HUDEP-2 (cell line): ENCODE measurements around the gene SIM1.

ENCODE experiments used
- DNase-seq, 76 experiments: peaks; one replicate each; lab custom pipeline; 2025; ENCODE audit not compliant: unreplicated experiment in 76 of 76; lab: John Stamatoyannopoulos, UW

Gene SIM1

DNA sequence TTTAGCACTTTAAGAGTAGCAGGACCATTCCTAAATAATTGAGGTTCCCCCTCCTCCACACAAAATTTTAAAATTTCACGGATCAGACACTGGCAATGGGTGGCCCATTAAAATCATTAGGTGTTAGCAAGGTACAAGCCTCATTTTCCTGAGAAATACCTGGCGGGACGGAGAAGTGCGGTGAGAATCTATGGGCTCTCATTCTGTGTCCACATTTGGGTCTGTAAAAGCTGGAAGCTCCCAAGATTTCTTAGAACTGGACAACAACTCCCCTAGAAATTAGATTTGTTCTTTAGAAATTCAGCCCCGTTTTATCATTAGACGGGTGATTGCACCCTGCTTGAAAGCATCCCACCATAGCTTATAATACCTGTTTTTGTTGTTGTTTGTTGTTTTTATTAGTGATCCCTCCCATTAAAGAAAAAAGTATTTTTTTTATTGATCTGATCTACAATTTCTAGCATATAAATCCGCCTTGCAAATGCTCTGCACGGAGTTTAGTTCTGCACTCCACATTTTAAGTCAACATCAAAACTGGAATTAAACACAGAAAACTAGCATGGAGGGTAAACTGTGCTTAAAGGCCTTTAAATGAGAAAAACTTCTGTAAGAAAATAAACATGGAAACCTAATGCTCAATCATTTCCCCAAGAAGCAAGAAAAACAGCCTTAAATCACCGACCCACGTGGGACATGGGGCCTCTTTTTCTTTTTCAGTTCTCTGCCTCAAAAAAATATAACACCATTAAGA is 5.7 kb downstream of the SIM1 start:
- DNase-seq = no peak

DNA sequence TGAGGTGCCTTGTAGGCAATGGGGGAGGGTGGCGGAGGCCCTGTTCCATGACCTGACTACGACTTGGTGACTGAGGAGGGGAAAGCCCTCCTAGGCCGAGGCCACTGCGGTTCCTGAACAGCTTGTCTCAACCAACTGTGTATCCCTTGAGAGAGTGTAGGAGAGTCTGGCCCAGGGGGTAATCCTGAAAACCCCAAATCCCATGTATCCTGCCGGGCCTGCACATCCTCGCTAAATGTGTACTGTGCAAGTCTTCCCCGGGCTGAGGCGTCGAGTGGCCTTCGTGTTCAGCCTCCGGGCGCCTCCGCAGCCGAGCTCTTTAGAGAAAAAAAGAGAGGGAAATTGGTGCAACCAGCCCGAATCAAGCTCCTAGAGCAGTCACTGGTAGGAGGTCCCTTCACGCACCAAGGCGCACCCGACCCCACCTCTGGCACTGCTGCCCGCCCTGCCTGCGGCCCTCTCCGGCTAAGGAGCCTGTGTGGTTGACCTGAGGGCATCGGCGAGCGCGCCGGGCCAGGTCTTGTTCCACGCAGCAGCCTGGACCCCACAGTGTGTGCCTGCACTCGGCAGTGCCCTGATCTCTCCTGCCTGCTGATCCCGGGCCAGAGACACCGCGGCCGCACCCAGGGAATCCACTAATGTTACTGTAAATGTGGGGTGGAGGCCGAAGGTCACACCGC is 7.3 kb downstream of the SIM1 start:
- no peak for DNase-seq

DNA sequence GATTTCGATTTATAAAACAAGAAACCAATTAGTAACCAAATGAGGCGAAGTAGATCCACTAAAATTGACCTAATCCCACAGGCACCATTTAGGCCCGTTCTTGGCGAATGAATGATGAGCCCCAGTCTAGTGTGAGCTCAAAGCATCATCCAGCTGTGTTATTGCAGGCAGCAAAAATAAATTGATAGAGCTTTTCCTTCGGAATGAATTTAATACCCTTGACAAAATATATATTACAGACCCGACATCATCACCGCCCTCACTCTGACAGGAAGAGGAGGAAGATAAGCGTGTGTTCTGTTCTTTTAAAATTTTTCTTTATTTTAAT is 7.8 kb downstream of the SIM1 start:
- DNase-seq = no peak

DNA sequence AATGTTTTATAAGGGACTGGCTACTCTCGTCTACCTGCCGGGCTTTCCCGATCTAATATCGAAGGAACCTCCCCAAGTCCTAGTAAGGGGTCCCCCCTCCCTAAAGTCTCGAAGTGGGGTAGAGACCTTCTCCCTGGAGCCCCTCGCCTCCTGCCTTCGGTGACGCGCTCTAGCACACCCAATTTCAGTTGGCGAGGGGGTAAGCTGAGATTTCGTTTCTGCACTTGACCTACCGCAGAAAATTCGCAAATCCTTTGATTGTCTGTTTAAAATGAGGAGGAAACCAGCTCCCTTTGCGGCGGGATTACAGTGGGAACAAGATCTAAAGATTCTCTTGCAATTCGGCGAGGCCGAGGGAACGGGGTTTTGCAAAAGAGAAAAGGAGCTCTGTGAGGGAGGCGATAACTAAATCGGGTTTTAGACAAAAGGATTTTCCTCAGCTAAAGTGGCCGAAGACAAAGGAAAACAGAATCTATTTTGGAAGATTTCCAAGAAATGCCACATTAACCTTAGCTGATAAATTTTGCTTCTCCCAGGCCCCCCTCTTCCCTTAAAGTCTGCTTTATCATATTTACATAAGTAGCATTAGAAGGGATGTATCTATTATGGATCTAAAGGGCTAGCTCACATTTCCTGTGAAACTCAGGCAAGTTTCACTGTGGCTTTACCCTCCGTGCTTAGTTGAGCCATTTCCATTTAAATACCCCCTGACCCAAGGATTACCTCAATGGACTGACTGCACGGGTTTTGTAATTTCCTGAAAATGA is 8.4 kb downstream of the SIM1 start:
- DNase-seq = no peak

DNA sequence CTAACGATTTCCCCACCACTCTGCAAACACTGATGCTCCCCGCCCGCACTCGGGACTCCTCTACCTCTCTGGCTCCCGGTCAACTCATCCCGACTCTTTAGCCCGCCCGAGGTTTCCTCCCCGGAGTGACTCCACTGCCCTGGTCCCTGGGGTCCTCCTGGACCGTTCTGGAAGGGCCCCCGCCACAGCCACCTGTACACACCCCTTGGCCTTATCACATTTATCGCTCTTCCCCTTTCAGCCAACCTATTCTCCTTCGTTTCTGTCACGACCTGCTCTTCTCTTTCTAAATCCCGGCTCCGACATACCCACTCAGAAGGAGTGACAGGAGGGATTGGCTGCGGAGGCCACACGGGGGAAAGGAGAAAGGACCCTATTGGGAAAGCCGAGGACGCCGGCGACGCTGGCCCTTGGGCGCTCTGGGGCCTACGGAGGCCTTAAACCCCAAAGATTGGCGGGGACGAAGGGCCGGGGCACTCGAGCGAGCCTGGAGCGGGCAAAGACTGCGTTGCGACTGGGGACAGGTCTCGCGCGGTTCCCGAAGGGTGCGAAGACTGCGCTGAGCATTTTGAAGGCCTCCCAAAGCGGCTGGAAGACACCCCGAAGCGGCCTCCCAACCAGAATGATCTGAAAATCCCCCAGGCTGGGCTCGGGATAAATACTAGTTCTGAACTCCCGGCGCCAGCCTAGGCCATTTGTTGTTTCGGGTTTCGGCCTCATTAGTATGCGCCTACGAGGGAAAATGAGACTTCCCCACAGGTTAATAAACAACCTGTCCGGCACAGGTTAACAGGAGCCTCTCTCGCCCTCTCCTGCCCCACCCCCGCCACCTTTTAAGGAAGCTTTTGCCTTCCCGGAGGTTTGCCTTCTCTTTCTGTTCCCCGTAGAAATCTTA is 9.2 kb downstream of the SIM1 start:
- no peak for DNase-seq

DNA sequence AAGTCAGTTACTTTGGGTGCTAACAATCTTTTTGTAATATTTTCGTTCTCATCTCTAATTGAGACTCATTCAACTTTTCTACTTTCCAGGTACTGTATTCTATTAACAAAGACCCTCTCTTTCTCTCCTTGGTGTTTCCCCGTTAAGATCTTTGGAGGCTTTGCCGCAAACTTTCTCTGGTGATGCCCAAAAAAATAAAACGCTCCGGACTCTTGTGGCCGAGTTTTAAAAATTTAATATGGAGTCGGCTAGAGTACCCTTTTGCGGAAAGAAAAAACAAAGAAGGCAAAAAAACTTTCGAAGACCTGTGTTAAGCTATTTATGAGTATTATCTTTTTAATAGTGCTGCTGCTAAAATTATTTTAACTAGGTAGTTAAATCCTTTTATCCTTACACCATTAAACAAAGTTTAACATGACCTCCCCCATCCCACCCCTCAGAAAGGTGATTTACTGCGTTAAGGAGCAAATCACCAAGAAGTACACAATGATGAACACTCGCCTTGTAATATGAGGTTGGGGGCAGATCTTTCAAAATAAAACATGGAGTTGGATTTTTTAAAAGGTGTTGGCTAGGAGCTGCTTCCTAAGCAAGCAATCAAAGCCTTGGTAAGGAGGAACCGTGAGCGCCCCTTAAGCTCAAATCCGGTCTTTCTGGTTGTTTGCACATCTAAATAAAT is 10.0 kb downstream of the SIM1 start:
- DNase-seq = no peak

DNA sequence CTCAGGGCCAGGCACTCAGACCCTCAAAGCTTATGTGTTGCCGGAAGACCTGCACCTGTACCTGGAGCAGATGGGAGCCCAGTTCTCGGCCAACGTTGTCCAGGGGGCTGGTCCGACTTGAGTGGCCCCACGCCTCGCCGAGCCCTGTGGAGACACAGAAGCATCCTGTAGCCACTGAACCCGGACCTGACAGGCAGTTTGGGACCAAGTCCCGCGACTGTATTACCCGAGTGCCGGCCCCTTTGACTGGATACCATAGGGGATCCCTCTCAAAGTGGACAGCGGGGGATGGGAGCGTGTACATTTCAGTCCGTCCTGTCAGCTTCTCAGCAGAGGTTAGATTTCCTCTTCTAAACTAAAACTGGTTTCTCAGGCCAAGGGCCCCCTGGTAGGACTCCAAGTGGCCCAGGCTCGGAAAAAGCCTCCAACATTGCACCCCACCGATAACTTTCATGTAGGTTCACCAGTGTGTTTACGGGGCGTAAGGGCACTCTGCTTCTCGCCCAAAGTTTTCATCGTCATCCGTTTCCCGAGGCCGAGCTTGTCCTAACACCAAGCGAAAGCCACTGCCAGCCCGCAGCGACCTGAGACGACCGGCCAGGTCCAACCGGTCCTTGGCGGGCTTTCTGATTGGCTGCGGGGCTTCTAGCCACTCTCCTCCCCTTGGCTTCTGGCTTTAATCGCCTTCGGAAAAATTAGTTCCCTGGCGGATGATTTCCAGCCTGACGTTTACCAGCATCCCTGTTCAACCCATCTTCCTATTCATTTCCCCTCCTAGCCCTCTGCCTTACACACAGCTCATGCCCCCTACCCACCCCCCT is 10.8 kb downstream of the SIM1 start:
- no peak for DNase-seq

DNA sequence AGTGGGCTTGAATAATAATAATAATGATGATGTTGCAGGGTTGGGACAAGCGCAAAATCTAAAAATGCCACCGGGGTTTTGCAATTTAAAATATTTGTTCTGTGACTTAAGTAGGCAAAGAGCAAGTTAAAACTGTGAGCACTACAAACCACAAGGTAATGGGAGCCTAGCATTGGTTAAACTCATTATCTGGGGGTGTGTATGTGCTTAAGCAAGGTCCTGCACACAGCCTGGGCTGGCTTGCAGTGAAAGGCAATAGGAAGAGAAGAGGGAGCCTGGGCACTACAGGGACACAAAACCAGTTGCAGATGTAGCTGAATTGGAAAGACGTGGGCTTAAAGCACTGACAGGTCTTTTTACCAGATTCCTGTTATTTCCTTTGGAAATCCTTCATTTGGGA is 11.7 kb downstream of the SIM1 start:
- DNase-seq = no peak

DNA sequence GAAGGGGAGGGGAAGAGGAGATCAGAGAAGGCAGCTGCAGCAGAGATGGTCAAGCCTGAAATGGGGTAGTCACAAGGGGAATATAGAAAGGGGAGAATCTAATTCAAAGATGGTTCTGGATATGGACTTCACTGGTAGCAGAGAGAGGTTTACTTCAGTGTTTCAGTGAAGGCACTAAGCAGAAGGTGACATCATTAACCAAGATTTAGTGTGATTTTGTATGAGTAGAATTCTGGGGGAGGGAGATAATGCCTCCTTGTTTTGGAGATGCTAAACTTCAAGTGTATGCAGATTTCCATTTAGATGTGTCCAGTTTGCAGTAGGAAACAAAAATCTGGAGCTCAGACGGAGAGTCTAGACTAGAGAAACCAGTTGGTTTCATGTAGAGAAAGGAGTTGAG is 13.1 kb downstream of the SIM1 start:
- no peak for DNase-seq

DNA sequence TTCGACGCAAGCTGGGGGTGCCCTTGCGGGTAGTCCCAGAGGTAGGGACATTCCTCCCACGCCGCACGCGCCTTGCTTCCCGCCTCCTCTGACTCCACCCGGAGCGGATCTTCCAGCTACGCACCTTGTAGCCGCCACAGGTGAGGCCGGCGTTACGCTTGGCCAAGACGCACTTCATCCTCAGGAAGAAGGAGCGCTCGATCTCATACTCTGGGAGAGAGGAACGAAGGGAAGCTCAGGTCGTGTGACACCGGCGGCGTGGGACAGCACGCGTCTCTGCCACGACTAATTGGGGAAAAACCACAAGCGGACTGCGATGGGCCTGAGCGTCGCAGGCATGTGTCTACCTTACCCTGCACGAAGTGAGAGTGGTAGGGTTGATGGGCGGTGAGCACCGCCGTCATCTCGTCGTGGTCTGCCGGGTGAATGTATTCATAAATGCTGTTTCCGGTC is 15.5 kb downstream of the SIM1 start:
- no peak for DNase-seq

DNA sequence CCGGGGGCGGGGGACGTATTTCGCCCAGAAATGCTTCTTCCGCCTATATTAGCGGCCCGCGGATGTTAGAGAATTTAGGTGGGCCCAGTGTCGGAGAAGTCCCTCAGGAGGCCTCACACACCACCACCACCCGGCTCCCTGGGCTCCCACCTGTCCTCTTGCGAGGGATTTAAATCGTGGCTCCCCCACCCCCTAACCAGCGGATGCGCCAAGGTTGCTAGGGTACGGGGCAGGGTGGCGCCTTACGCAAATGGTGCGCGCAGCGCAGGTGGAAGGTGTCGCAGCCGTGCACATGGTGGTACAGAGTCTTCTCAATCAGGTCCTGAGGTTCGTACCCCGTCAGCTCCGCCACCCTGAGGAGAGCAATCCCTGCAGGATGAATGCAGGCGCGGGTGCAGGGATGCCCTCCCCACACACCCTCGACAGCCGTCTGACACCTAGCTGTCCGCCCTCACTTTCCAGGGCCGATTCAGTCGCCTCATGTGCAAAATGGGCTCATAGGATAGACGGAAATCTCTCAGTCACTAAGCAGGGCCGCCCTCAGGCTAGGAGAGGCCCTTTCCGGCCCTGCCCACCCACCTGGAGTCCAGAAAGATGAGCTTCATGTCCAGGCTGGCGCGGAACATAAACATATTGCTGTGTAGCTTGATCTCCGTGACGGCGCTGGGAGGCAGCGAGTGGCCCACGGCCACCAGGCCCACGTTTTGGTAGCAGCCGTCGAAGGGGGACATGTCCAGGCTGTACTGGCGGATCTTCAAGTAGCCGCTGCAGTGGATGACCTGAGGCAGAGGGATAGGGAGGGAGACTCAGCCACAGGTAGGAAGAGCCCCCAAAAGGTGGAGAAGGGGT is 16.6 kb downstream of the SIM1 start:
- no peak for DNase-seq

DNA sequence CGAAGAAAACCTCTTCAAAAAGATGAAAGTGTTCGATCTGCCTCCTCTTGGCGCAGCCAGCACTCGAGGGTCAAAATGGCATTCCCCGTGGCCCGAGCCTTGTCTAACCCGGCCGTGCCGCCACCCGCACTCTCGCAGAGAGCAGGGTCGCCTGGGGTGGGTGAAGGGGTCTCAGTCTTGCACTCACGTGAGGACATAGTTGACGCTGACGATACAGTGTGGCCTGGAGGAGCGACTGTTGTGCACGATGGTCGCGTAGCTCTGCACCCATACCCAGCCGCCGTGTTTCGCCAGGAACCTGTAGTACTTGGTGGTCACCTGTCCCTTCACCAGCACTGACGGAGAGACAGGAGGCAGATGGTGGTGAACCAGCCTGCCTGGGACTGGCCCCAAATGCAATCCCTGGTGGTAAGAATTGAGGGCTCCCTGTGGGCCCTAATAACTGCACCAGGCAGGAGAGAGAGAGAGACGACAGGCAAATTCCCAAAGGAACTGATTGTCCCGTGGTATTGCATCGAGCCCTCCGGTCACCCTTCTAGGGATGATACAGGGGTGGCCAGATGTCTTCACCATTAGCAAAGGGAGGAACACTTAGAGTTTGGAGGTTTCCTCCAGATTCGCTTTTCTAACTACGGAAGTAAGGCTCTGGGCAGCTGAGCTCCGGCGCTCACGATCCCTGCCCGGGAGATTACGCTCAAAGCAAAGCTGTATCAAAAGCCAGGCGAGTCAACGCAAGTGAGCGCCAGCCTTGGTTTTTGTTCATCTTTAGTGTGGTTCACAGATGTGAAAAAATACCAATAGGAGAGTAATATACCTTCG is 17.4 kb downstream of the SIM1 start:
- DNase-seq = no peak

DNA sequence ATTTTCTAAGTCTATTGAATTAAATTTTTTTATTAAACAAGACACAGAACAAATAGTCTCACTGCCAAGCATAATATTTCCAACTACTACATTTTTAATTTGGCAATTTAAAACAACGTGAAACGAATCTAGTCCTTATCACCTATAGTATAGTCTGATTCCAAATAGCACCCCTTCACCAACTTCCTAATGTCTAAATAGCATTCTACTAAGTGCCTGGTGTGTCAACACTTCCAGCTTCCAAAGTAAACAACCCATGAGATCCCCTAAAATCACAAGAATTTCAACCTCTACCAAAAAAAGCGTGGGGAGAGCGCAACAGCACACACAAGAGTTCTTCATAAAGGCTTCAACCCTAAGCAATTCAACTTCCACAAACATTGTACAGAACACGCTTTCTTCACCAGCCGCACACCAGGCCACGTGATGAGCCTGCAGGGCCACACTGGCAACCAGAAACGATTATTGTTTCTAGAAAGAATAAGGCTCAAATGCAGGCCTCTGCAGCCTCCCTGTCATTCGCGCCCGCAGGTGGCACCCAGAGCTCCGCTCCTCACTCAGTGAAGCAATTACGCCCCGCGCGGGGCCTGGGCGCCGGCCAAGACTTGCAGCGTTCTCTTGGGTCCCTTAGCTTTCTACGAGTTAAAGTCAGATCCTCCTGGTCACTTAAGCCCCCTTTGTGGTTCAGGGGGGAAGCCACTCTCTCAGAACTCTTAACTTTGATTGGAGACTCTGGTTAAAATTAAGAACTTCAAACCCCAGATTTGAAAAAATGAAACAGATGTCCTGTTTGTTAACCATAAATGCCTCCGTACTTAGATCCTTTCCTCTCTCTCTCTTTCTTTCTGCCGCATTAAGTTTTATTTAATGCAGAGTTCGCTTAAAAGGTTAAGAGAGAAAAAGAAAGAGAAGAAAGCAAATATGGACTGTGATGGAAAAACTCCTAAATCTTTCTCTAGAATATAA is 18.3 kb downstream of the SIM1 start:
- no peak for DNase-seq

DNA sequence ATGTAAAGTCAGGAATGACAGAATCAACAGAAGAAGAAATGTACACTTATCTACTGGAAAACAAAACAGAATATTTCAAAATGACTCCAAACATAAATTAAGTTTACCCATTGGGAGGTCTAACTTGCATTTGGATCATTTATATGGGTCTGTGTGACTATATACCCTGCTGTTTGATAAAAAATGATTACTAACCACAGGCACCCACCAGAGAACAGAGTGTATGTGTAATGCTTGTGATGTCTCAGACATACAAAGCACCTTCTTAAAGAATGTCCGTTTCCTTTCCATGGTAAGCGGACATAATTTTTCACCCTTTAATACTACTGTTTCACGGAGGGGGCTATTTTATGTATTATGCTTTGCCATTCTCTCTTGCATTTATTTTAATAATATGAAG is 19.2 kb downstream of the SIM1 start:
- no peak for DNase-seq

DNA sequence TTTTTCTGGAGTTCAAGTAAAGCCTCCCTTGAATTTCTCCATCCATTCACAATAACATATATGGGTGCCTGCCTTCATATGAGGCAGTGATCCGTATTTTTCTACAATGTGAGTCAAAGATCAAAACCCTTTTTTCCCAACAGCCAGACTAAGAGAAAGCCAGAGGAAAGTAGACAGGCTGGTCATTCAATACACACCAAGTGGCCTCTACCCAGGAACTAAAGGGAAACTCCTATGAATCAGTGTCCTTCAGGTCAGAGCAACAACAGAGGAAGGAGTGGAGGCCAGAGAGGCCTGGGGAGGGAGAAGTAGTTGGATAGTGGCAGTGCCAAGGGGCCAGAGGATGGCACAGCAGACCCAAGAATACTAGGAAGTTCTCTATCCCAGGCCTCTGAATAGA is 23.8 kb downstream of the SIM1 start:
- DNase-seq = no peak

DNA sequence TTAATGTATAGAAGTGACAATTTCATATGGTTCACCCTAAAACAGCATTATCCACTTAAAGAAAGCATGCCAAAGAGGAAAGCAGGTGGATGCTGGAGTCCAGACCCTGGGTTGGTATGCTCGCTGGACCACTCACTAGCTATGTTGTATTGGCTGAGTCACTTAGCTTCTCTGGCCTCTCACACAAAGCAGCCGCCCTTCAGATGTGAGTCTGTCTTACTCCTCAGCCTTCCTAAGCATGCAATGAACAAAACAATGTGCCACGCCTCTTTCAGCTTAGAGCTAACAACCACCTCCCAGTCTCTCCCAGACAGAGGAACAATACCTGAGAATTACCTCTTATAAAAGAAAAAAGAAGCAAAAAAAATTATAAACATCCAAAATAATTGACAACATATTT is 29.4 kb downstream of the SIM1 start:
- no peak for DNase-seq
